Stimulated activated naive CD8-positive, alpha-beta T cell treated with anti-CD3 and anti-CD28 coated beads, Interleukin-15, Interleukin-2, amounts not matched to agents 100 U/mL and 50 U/mL, for 24 hours (primary cell): ENCODE data around the gene RRP9.
"Not testable (repeated sequence)": the region's sequence is repeated elsewhere in the genome, so short reads cannot be mapped to it uniquely, and the experiment has no call there.

Experiments used
- ATAC-seq: fragments of 150-1000 bp; cut with Tn5 transposase; one replicate; pipeline ENCODE4 v1.10.0; 2021
- DNase-seq: peaks from one replicate; pipeline ENCODE4 v3.0.0; 2021

Gene RRP9

GRCh38 chr3:51904034-51904823 lies 37.5 kb downstream of the RRP9 start:
- DNase-seq (no peak), ATAC-seq (no peak)

GRCh38 chr3:51902361-51902760 lies 39.3 kb downstream of the RRP9 start:
- not testable (repeated sequence) for ATAC-seq
- peak; percentile 21 for DNase-seq

GRCh38 chr3:51900043-51900442 lies 41.7 kb downstream of the RRP9 start:
- DNase-seq, ATAC-seq: not testable (repeated sequence)

GRCh38 chr3:51897391-51897790 lies 44.3 kb downstream of the RRP9 start:
- ATAC-seq (no peak), DNase-seq (no peak)

DNA sequence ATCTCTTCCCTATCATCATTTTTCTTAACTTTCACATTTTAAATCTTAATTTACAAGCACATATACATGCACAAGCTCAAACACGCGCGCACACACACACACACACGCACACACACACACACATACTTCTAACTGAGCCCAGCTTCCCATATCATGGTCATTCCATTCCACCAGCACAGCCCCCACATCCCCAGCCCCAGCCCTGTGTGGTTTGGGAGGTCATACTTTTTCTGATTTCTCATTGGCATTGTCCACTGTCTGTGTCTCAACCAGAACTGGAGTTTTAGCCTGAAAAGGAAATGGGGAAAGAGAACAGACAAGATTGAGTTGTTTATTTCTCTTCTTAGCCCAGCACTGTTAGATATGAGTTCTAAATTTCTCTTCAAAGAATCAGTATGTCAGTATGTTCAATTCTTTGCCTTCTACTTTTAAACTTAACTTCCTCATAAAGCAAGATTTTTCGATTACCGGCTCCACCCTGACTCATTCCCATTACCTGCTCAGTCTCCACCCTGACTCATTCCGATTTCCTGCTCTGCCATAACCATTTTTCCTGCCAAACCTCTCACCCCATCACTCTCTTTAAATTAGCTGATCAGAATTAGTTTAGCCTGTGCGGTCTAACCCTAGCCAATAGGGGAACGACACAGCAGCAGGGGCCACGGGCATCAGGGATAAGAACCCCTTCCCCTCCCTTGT lies 44.9 kb downstream of the RRP9 start:
- no peak for ATAC-seq
- no peak for DNase-seq

GRCh38 chr3:51894939-51895338 lies 46.8 kb downstream of the RRP9 start:
- no peak for DNase-seq
- no peak for ATAC-seq

- DNase-seq (no peak), ATAC-seq (no peak)
Observed at GRCh38 chr3:51894391-51894790, 47.3 kb downstream of the RRP9 start.

DNA sequence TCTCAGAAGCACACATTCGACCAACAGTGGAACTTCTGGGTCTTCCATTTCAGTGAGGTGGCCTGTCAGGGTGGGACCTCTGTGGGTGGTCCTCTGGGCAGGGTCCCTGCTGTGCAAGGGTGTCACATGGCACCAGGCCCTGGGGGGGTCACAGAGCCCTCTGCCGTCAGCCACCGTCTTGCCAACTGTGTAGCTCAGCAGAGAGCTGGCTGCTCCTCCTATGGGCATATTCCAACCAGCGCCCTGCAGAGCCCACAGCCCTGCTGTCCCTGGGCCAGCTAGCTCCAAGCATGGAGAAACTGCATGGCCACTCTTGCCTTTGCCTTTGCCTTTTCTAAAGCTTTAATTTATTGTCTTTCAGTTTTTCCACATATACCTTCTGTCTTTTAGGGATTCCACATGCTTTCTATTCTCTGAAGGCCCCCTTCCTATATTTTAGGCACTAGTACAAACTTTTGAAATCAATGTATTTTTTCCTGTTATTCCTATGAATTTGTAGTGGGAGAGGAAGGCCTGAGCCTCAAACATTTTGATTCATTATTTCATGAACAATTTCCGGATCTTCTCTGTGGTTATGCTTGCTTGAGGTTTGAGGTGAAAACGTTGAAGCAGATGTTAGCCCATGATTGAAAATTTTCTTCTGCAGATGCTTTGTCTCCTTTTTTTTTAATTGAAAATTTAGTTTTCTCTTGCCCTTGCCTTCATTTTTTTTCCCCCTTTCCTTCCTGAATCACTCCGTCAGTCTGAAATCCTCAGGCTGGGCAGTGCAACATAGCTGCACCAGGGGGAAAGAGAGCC lies 50.3 kb downstream of the RRP9 start:
- ATAC-seq (no peak), DNase-seq (no peak)

- ATAC-seq, result no peak
- no peak for DNase-seq
Observed at GRCh38 chr3:51888463-51889105, 53.1 kb downstream of the RRP9 start.

GRCh38 chr3:51887620-51888019 lies 54.1 kb downstream of the RRP9 start:
- ATAC-seq (no peak), DNase-seq (no peak)

DNA sequence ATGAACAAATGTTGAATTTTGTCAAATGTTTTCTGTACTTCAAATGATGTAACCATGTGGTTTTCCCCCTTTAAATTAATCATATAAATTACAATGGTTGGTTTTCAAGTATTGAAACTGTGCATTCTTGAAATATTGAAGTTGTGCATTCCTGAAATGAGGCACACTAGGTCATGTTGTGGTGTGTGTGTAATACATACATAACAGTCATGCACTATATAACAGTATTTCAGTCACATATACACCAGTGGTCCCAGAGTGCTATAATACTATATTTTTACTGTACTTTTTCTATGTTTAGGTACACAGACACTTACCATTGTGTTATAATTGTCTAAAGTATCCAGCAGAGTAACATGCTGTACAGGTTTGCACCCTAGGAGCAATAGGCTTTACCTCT lies 55.3 kb downstream of the RRP9 start:
- DNase-seq (no peak), ATAC-seq (no peak)
